Naive thymus-derived CD4-positive, alpha-beta T cell (primary cell): ENCODE measurements around the gene KANK3. TPM values are rescaled to one million over a fixed set of nuclear protein-coding genes. Genes with fewer than 3 reads are reported as not detected.
"Not testable (repeated sequence)": the region's sequence is repeated elsewhere in the genome, so short reads cannot be mapped to it uniquely, and the experiment has no call there.

Experiments
- ATAC-seq: fragments of 150-1000 bp; cut with Tn5 transposase; 2 replicates; pipeline ENCODE4 v1.10.0; 2021; ENCODE audit warnings: mild to moderate bottlenecking, moderate library complexity
- CTCF ChIA-PET: fragments of 350-600 bp; sonication (Branson Sonifier 250); formaldehyde crosslinking; loops from one replicate; lab custom pipeline; 2021; ENCODE audit warnings: antibody characterized with exemption; lab: Charles Lee
- POLR2A ChIA-PET: fragments of 350-600 bp; sonication (Branson Sonifier 250); formaldehyde crosslinking; loops from one replicate; lab custom pipeline; 2021; ENCODE audit warnings: antibody characterized with exemption, inconsistent platforms; lab: Charles Lee
- DNase-seq, 9 donors: peaks; one replicate each; pipeline versions ENCODE4 v3.0.0 to v3.0.0-alpha.2; 2020 to 2022; ENCODE audit warnings: mixed read lengths in 1 of 9
- H3K27ac ChIP-seq: one replicate; pipeline ENCODE4 v1.7.0; 2013; ENCODE audit warnings: mild to moderate bottlenecking, low read depth, low read length, moderate library complexity
- H3K27me3 ChIP-seq, 2 donors: one replicate each; pipeline ENCODE4 v1.7.0; 2013; ENCODE audit warnings: low read length in 2 of 2, mild to moderate bottlenecking in 2 of 2, moderate library complexity in 2 of 2; ENCODE audit not compliant: control insufficient read depth in 2 of 2, insufficient read depth in 2 of 2
- H3K36me3 ChIP-seq, 3 experiments: 1 replicate in 2 of 3; 2 replicates in 1 of 3; pipeline ENCODE4 v1.7.0; 2013; ENCODE audit warnings: low read length in 3 of 3, mild to moderate bottlenecking in 3 of 3, moderate library complexity in 1 of 3; ENCODE audit not compliant: insufficient read depth in 3 of 3, control insufficient read depth in 2 of 3
- H3K4me1 ChIP-seq, 2 donors: one replicate each; pipeline ENCODE4 v1.7.0; 2013; ENCODE audit warnings: low read length in 2 of 2, mild to moderate bottlenecking in 2 of 2, moderate library complexity in 1 of 2; ENCODE audit not compliant: control insufficient read depth in 2 of 2, insufficient read depth in 2 of 2
- H3K4me3 ChIP-seq: 2 replicates; pipeline ENCODE4 v1.7.0; 2013; ENCODE audit warnings: mild to moderate bottlenecking, low read length
- H3K9me3 ChIP-seq, 3 experiments: 1 replicate in 2 of 3; 2 replicates in 1 of 3; pipeline ENCODE4 v1.7.0; 2013; ENCODE audit warnings: low read length in 3 of 3; ENCODE audit not compliant: control insufficient read depth in 2 of 3
- H3K27ac Mint-ChIP-seq, 9 donors: one replicate each; pipeline ENCODE4 v1.8.0; 2020 to 2022; ENCODE audit warnings: mixed read lengths in 9 of 9, mild to moderate bottlenecking in 8 of 9, moderate library complexity in 5 of 9, inconsistent platforms in 2 of 9
- H3K27me3 Mint-ChIP-seq, 5 donors: one replicate each; pipeline ENCODE4 v1.8.0; 2021 to 2022; ENCODE audit warnings: mixed read lengths in 5 of 5, mild to moderate bottlenecking in 1 of 5
- H3K36me3 Mint-ChIP-seq, 5 donors: one replicate each; pipeline ENCODE4 v1.8.0; 2020 to 2022; ENCODE audit warnings: mixed read lengths in 5 of 5, mild to moderate bottlenecking in 3 of 5, inconsistent platforms in 1 of 5
- H3K4me1 Mint-ChIP-seq, 7 donors: one replicate each; pipeline ENCODE4 v1.8.0; 2020 to 2022; ENCODE audit warnings: mixed read lengths in 7 of 7, mild to moderate bottlenecking in 3 of 7, inconsistent platforms in 1 of 7
- H3K4me3 Mint-ChIP-seq, 10 donors: one replicate each; pipeline ENCODE4 v1.8.0; 2020 to 2022; ENCODE audit warnings: mild to moderate bottlenecking in 10 of 10, mixed read lengths in 10 of 10, moderate library complexity in 6 of 10, inconsistent platforms in 2 of 10
- H3K9me3 Mint-ChIP-seq, 11 donors: one replicate each; pipeline ENCODE4 v1.8.0; 2020 to 2022; ENCODE audit warnings: mixed read lengths in 11 of 11, mild to moderate bottlenecking in 4 of 11, inconsistent platforms in 1 of 11, moderate library complexity in 1 of 11
- intact Hi-C, 2 donors: fragments of 100-400 bp; cut with micrococcal nuclease; formaldehyde crosslinking; loops; one replicate each; pipeline ENCODE4 v1.15.1; 2023
- polyA plus RNA-seq, 2 donors: library from polyadenylated mRNA; unstranded; fragments of 300-500 nt; fragmentation: Illumina TruSeq; gene quantifications; one replicate each; pipeline ENCODE4 v1.2.3, GENCODE V29; 2021
- total RNA-seq, 6 experiments: library from RNA in 5 of 6; stranded (reverse) in 5 of 6; gene quantifications; 1 replicate in 5 of 6; 2 replicates in 1 of 6; pipeline ENCODE4 v1.2.3 and lab custom pipeline; 2021 to 2026

Gene KANK3
- total and polyA plus RNA-seq, 7 experiments from 2014 or later, result 0.52 to 4.4 (median 1.7) TPM

GRCh38 chr19:8355631-8356402 lies 12.8 kb upstream of the KANK3 start:
- Histone ChIP-seq H3K4me1 (no peaks in the 10 kb centered on the region), H3K27me3 (no peaks in the 10 kb centered on the region), H3K27ac (no peak overlapping the region), H3K9me3 (no peaks in the 10 kb centered on the region), H3K4me3 (no peak overlapping the region), H3K36me3 (no peaks in the 10 kb centered on the region)
- H3K27ac Mint-ChIP-seq, result no peak overlapping the region
- no peak overlapping the region for H3K4me3 Mint-ChIP-seq
- ChIA-PET CTCF (interaction anchor here (0.6 to 1.9 kb wide), 5 partner anchors 53 to 286 kb away, joined by 3 to 7 read pairs (median 3); no protein-coding TSS in a partner anchor), POLR2A (no interaction called here)
- peaks cover 0 to 3% (median 0%) of the 10 kb centered on the region in 11 donors for H3K9me3 Mint-ChIP-seq
- H3K36me3 Mint-ChIP-seq, result no peaks in the 10 kb centered on the region
- DNase-seq, result no peak
- intact Hi-C loops, result loop anchor here (2.0 to 10.0 kb wide), 3 partner anchors 129 to 231 kb away; no protein-coding TSS in a partner anchor
- peaks cover 1 to 18% (median 14%) of the 10 kb centered on the region in 5 donors for H3K27me3 Mint-ChIP-seq
- ATAC-seq, result peak; percentile 72
- H3K4me1 Mint-ChIP-seq, result peaks cover 0 to 17% (median 3%) of the 10 kb centered on the region in 7 donors

- POLR2A ChIA-PET, result interaction anchor here (0.6 kb wide), 1 partner anchor 659 kb away, joined by 4 read pairs; no protein-coding TSS in a partner anchor
Measured at GRCh38 chr19:8352845-8353244, 9.8 kb upstream of the KANK3 start.

GRCh38 chr19:8352134-8352827 lies 9.2 kb upstream of the KANK3 start:
- Mint-ChIP-seq H3K4me1 (peaks cover 0 to 17% (median 3%) of the 10 kb centered on the region in 7 donors), H3K36me3 (no peaks in the 10 kb centered on the region), H3K9me3 (peaks cover 0 to 3% (median 0%) of the 10 kb centered on the region in 11 donors), H3K27me3 (peaks cover 4 to 34% (median 20%) of the 10 kb centered on the region in 5 donors), H3K27ac (peak overlapping the region in 1 of 9 donors; percentile 59), H3K4me3 (no peak overlapping the region)
- no peaks in the 10 kb centered on the region for H3K27me3 ChIP-seq
- ChIA-PET CTCF (interaction anchor here (0.5 to 2.4 kb wide), 6 partner anchors 46 to 1111 kb away, joined by 3 to 12 read pairs (median 4); no protein-coding TSS in a partner anchor), POLR2A (interaction anchor here (0.6 kb wide), 1 partner anchor 659 kb away, joined by 4 read pairs; no protein-coding TSS in a partner anchor)
- no peaks in the 10 kb centered on the region for H3K4me1 ChIP-seq
- no peaks in the 10 kb centered on the region for H3K9me3 ChIP-seq
- ATAC-seq, result no peak
- no peak for DNase-seq
- intact Hi-C loops, result loop anchor here (5.0 to 10.0 kb wide), 2 partner anchors 133 to 155 kb away; no protein-coding TSS in a partner anchor
- H3K36me3 ChIP-seq, result no peaks in the 10 kb centered on the region
- no peak overlapping the region for H3K27ac ChIP-seq
- no peak overlapping the region for H3K4me3 ChIP-seq

More at GRCh38 chr19:8352845-8353244, 9.8 kb upstream of the KANK3 start:
- H3K27me3 Mint-ChIP-seq, result peaks cover 4 to 32% (median 20%) of the 10 kb centered on the region in 5 donors
- not testable (repeated sequence) for ATAC-seq, H3K27ac ChIP-seq, H3K9me3 ChIP-seq, H3K36me3 Mint-ChIP-seq, H3K27ac Mint-ChIP-seq, DNase-seq, H3K9me3 Mint-ChIP-seq, H3K36me3 ChIP-seq, H3K27me3 ChIP-seq, H3K4me3 ChIP-seq, H3K4me1 ChIP-seq, H3K4me3 Mint-ChIP-seq
- peaks cover 0 to 17% (median 3%) of the 10 kb centered on the region in 7 donors for H3K4me1 Mint-ChIP-seq
- CTCF ChIA-PET, result interaction anchor here (0.5 to 2.4 kb wide), 11 partner anchors 45 to 1111 kb away, joined by 3 to 18 read pairs (median 4); no protein-coding TSS in a partner anchor
- intact Hi-C loops, result loop anchor here (5.0 to 10.0 kb wide), 2 partner anchors 132 to 154 kb away; no protein-coding TSS in a partner anchor

DNA sequence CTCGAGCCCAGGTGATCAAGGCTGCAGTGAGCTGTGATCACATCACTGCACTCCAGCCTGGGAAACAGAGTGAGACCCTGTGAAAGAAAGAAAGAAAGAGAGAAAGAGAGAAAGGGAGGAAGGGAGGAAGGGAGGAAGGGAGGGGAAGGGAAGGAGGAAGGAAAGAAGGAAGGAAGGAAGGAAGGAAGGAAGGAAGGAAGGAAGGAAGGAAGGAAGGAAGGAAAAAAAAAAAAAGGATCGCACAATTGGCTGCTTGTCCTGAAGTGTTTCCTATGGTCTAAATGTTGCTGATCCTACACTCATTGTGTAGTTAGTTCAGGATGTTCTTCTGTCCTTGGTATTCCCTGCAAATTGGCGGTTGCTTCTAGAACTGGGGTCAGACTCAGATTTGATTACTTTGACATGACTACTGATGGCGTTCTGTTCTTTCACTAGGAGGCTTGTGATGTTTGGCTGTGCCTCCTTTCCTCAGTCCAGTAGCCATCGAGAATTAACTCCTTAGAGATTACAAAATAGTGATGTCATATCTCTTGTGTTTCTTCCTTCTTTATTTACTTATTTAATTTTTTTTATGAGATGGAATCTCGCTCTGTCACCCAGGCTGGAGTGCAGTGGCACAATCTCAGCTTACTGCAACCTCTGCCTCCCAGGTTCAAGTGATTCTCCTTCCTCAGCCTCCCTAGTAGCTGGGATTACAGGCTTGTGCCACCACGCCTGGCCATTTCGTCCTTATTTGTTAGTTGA lies 6.7 kb upstream of the KANK3 start:
- H3K27me3 ChIP-seq, H3K4me3 Mint-ChIP-seq, DNase-seq, H3K9me3 ChIP-seq, H3K36me3 ChIP-seq, H3K9me3 Mint-ChIP-seq, ATAC-seq, POLR2A ChIA-PET, H3K4me1 ChIP-seq, H3K4me3 ChIP-seq, H3K36me3 Mint-ChIP-seq, CTCF ChIA-PET, H3K27ac ChIP-seq: not testable (repeated sequence)
- peaks cover 4 to 38% (median 20%) of the 10 kb centered on the region in 5 donors for H3K27me3 Mint-ChIP-seq
- intact Hi-C loops, result loop anchor here (5.0 to 10.0 kb wide), 2 partner anchors 135 to 158 kb away; no protein-coding TSS in a partner anchor
- H3K4me1 Mint-ChIP-seq, result peaks cover 0 to 10% (median 3%) of the 10 kb centered on the region in 7 donors
- H3K27ac Mint-ChIP-seq, result peak overlapping the region in 1 of 9 donors; percentile 67

DNA sequence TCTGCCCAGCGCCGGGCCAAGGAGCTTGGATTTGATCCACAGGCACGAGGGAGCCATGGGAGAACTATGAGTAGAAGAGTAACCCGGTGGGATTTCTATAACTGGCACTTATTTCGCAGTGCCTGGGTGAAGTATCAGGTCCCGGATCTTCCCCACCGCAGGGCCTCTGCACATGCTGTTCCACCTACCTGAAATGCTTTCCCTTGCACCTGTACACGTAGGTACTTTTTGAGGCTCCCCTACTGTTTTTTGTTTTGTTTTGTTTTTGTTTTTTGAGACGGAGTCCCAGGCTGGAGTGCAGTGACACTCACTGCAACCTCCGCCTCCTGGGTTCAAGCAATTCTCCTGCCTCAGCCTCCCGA lies 402 bp upstream of the KANK3 start:
- peaks cover 0 to 41% (median 4%) of the 10 kb centered on the region in 5 donors for H3K27me3 Mint-ChIP-seq
- peaks cover 0 to 13% (median 6%) of the 10 kb centered on the region in 7 donors for H3K4me1 Mint-ChIP-seq
- no peaks in the 10 kb centered on the region for H3K9me3 Mint-ChIP-seq
- CTCF ChIA-PET, result no interaction called here
- H3K4me3 Mint-ChIP-seq, result peak overlapping the region; percentile 64 to 88 (median 82)
- Histone ChIP-seq H3K36me3 (no peaks in the 10 kb centered on the region), H3K9me3 (no peaks in the 10 kb centered on the region), H3K27ac (no peak overlapping the region), H3K4me1 (no peaks in the 10 kb centered on the region), H3K27me3 (no peaks in the 10 kb centered on the region), H3K4me3 (peak overlapping the region; percentile 64)
- no peak for ATAC-seq
- H3K36me3 Mint-ChIP-seq, result no peaks in the 10 kb centered on the region
- H3K27ac Mint-ChIP-seq, result peak overlapping the region in 2 of 9 donors; percentile 67 to 84
- intact Hi-C loops, result loop anchor here (1.0 to 5.0 kb wide), 5 partner anchors 22 to 249 kb away; partner anchors contain the start of genes RAB11B (in 2 of the 2), MARCHF2 (in 1 of the 2), NDUFA7 (in 1 of the 2) and RPS28 (in 1 of the 2)
- POLR2A ChIA-PET, result interaction anchor here (0.5 to 4.0 kb wide), 3 partner anchors 21 to 1990 kb away, joined by 3 to 15 read pairs (median 3); partner anchors contain the start of genes NDUFA7 and RPS28
- DNase-seq, result no peak
